Hippocampal formation (tissue), 2 donors: ENCODE results near the gene BAG5.
A peak's percentile ranks its signal among the peaks of the same experiment; 100 is the strongest.
"Not testable (repeated sequence)": the region's sequence is repeated elsewhere in the genome, so short reads cannot be mapped to it uniquely, and the experiment has no call there.

Experiments used
- DNase-seq, 2 donors: peaks; one replicate each; lab custom pipeline; 2025; lab: John Stamatoyannopoulos, UW

BAG5 gene

DNA sequence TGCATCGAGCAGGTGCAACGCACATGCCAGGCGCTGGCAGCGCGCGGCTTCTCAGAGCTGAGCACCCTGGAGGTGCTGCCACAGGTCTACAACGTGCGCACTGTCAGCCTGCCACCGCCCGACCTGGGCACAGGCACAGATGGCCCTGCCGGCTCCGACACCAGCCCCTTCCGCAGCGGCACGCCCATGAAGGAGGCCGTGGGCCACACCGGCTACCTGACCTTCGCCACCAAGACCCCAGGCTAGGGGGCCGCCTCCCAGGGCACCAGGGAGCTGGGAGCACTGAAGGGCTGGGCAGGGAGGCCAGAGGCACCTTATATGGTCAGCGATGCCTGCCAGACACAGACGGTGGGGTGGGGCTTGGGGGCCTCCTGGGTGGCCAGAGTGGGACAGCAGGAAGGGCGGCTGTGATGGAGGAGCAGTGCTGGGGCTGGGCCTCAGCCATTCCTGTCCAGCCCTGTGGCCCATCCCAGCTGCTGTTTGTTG is 27.8 kb downstream of the BAG5 start:
- DNase-seq = no peak

DNA sequence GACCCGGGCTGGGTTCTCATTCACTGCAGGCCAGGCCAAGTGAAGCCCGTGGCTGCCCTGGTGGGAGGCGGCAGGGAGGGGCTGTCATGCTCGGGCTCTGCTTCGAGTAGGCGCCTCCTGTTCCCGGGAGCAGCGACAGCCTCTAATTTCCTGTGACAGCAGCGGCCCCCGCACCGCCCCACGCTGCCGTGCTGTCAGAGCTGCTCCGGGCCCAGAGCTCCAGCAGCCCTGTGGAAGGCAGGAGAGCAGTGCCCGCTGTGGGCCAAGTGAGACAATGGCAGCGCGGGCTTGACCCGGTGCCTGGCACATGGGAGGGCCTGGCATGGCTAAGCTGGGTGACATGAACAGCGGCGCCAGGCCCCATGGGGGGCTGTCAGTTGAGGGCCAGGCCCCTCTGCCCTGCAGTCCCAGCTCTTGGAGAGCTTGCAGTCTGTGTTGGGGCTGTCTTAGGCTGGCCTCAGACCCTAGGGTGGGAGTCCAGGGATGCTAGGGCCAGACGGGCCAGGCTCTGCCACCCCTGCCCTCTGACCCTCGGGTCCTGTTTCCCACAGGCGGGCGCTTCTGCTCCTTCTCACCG is 28.4 kb downstream of the BAG5 start:
- no peak for DNase-seq

DNA sequence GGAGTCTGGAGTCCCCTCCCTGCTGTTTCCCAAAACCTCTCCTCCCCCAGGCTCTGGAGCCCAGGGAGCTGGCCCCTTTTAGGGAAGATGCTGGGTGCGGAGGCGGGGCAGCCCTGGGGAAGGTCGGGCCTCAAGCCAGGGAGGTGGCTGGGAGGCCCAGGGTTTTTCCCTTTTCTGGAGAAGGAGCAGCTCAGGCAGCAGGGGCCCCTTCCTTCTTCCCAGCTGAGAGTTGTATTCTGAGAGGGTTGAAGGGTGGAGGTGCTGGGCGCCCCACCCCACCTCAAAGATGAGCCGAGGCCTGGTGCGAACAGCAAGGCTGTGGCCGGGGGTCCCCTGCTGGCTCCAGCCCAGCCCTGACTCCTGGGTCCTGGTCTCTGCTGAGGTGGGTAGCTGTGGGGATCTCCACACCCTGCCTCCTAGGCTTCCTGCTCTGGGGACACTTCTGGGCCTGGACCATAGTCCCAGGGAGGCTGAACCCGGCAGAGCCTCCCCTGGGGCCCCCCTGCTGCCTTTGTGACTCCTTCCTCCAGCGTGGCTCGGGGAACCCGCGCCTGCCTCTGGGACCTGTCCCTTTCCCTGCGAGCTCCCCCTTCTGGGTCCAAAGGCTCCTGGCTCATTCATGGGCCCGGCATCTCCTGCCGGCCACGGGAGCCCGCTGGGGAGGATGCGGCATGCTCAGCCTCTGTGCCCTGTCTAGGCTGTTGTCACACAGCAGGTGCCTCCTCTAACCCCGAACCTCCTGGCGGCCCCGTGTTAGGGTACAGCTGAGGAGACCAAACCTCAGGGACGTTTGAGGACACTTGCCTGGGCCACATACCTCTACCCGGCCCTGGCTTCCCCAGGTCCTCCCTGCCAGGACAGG is 29.1 kb downstream of the BAG5 start:
- DNase-seq = no peak

- no peak for DNase-seq
Measured at GRCh38 chr14:103532216-103533136, 30.0 kb downstream of the BAG5 start.

- no peak for DNase-seq
Measured at GRCh38 chr14:103531421-103532215, 30.8 kb downstream of the BAG5 start.

- no peak for DNase-seq
Measured at GRCh38 chr14:103530831-103531230, 31.6 kb downstream of the BAG5 start.

DNA sequence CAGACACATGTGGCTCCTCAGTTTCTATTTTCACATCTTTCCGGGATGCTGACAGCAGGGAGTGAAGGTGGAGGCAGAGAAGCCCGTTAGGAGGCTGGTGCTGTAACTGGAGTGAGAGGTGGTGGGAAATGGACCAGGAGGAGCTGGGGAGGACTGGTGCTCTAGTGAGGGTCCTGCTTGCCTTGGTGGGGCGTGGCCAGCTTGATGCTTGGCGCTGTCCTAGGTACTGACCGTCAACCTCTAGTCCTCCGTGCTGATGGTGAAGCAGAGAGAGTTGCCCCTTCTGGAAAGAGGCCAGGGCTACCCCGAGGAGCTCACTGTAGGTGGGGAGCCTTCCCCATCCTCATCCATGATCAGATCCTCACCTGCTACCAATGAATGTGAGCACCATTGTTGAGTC is 32.1 kb downstream of the BAG5 start:
- no peak for DNase-seq

GRCh38 chr14:103529383-103530365 is 32.8 kb downstream of the BAG5 start:
- no peak for DNase-seq

DNA sequence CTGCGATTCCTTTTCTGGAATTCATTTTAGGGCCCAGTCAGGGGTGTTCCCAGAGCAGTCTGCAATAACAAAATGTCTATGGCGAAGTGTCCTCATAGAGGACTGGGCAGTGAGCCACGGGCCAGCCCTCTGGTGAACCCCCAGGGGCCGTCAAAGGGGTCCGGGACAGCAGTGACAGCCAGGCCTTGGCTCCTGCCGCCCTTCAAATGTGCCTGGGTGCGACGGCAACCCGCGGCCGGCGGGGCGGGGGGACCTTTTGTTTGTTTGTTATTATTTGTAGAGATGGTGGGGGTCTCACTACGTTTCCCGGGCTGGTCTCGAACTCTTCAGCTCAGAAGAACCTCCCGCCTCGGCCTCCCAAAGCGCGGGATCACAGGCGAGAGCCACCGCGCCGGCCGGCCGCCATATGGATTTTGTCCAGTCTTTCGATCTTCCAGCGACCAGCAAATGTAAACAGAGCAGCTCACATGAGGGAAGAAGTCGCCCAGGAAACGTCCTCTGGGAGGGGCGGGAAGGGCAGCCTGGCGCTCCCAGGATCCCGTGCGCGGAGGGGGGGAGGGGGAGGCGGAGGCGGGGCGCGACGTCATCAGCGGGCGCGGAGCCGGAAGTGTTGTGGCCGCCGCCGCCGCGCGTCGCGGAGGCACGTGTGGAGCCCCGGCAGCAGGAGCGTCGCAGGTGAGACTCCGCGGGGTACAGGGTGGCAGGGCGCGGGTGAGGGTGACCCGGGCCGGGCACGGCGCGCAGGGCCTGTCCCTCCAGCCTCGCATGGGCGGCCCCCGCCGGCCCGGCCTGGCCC is 33.7 kb downstream of the BAG5 start, which contains the start of gene TRMT61A:
TRMT61A (plus strand) TSS at position 610 of the 796 bp plus-strand sequence. CDS start 783 bp downstream, outside the sequence.
- peak; percentile 87 to 92 for DNase-seq

- DNase-seq = peak in 1 of 2 donors; percentile 29
Measured at GRCh38 chr14:103528146-103528586, 34.3 kb downstream of the BAG5 start.

DNA sequence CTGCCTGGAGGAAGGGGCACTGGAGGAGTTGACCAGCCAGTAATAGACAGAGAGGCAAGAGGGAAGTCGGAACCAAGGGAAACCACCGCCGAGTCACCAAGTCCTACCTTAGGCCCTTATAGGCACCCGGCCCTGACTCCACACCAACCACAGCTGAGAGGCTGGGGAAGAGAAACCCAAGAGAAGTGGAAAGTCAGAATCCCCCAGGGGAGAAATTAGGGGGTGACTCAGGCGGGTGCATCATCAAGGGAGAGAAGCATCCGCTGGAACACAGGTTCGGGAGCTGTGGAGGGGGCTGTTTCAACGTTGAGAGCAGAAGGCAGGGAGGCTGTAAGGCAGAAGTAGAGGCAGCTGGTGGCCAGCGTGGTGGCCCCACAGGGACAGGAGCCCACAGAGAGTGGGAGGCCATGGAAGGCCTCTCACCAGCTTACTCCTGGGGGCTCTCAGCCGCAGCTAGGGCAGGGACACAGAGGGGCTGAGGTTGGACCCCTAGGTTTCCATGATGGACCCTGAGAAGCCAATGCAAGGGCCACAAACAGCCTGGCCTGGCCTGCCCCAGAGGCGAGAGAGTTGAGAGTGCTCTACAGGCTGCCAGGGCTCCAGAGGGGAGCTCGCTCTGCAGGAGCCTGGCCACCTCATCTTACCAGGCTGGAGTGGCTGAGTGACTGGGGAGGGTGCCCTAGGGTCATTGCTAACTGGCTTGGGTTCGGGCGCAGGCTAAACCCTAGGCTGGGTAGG is 34.9 kb downstream of the BAG5 start:
- no peak for DNase-seq

DNA sequence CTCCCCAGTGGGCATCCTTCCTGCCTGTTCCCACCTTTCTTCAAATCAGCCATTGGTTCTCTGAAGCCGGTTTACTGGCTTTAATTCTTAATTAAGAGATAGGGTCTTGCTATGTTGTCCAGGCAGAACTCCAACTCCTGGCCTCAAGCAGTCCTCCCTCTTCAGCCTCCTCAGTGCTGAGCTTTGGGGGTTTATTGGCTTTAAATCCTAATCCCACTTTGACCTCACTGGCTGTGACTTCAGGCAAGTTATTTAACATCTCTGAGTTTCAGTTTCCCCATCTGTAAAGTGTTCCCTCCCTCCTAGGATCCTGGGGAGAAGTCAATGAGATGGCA is 35.6 kb downstream of the BAG5 start:
- no peak for DNase-seq

DNA sequence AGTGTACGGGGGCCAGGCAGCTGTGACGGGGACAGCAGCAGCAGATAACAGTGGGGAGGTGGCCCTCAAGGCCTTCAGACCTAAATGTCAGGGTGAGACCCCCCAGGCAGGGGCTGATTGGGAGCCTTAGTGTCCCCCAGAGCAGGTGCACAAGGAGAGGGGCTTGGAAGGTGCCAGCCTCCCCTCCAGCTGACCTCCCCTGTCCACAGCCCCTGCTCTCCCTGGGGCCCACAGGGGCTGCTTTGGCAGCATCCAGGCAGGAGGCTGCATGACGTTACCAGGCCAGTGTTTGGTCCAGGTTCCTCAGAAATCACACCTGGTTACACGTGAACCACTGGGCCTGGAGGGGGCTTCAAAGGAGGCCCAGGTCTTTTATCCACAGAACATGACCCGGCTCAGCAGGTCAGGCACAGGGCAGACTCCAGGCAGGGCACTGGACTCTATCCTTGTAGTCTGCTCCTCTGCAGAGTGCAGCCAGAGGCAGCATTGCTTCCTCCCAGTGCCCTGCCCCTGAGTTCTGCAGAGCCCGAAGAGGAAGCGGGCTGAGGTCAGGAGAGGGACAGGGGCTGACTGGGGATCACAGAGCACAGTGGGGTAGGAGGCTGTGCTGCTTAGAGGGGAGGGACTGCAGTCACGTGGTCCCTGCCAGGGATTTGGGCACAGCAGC is 36.1 kb downstream of the BAG5 start:
- DNase-seq = no peak

DNA sequence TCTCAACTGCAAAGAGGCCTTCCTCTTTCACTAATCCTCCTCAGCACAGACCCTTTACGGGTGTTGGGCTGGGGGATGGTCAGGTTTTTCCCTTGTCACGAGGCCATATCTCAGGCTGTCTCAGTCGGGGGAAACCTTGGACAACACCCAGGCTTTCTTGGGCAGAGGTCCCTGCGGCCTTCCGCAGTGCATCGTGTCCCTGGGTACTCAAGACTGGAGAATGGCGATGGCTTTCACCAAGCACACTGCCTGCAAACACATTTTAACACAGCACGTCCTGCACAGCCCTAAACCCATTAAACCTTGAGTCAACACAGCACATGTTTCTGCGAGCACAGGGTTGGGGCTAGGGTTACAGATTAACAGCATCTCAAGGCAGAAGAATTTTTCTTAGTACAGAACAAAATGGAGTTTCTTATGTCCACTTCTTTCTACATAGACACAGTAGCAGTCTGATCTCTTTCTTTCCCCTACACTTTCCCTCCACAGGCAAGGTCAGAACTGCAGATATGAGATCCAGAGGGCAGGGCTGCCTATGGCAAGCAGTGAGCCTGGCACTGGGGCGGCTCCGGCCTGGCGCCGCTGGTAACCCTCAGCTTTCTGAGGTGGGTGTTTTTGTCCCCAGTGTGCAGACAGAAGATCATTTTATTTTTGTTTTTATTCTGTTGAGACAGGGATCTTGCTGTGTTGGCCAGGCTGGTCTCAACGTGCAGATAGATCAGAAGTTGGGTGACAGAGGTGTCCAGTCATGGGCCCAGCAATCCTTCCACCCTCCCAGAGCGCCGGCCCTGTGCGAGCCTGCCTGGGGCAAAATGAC is 36.8 kb downstream of the BAG5 start:
- DNase-seq = not testable (repeated sequence)

DNA sequence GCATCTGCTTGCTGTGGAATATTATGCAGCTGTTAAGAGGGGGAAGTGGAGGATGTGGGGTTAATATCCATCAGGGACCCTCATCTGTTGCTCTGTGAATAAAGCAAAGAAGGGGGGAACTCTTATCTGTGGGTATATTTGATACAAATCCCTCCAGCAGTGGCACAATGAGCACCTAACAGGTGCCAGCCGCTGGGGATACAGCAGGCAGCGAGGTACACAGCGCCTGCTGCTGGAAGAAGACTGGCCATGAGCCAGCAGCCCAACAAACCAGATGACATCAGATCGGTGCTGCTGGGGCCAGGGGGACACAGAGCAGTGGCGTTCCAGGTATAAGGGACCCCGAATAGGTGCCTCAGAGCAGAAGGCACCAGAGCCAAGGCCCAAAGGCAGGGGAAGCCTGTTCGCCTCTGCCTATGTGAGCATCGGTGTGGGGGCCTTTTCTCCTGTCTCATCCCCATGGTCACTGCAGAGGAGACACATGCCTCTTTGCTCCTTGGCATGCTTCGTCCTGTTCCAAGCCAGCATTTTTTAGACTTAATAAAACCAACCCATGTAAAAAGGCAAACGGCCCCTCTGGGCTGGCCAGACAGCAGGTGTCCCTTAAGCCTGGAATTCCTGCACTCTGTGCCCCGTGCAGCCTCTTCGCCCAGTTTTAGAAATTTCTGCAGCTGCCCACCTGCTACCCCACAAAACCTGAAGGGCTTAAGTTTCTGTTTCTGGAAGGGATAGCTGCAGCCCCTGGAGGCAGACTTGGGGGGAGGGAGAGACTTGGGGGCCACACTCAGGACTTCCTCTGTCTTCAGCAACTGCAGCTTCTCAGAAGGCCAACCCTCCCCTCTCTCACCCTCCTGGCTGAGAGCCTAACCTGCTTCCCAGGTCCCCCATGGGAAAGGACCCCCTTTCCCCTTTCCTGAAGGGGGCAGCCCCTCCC is 38.2 kb downstream of the BAG5 start:
- DNase-seq = no peak

- DNase-seq = no peak
Measured at GRCh38 chr14:103523575-103523954, 38.9 kb downstream of the BAG5 start.
